Measurements from ENCODE around the gene AUH.
"Not testable (repeated sequence)": the region's sequence is repeated elsewhere in the genome, so short reads cannot be mapped to it uniquely, and the experiment has no call there.

Gene AUH

DNA sequence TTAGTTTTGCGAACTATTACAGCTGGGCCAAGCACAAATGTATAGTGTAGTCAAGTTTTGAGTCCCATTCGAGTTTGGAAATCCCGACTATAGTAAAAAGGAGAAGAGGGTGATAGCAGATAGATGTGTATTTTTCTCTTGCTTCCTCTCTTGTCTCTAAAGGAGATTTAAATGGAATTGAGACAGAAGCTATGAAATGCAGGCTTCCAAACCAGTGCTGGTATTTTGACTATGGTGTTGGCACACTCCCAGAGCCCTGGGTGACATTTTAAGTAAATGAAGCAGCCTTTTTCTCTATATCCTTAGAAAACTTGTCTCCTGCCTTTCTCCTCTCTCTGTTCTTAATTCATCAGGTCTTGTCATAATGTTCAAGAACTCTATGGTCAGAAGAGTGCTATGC lies 17.7 kb upstream of the AUH start:
- H3K4me3 ChIP-seq (ENCODE audit: low read length) = no peak overlapping the region
- no peaks in the 10 kb centered on the region for H3K36me3 ChIP-seq (ENCODE audit: control insufficient read depth, insufficient read depth, low read length)
- no peaks in the 10 kb centered on the region for H3K4me1 ChIP-seq (ENCODE audit: control insufficient read depth, insufficient read depth, low read length)
- no peaks in the 10 kb centered on the region for H3K9me3 ChIP-seq (ENCODE audit: control insufficient read depth, insufficient read depth, low read length)
- no peaks in the 10 kb centered on the region for H3K27me3 ChIP-seq (ENCODE audit: control insufficient read depth, insufficient read depth, low read length)
- no peak overlapping the region for H3K27ac ChIP-seq (ENCODE audit: low read length)
- DNase-seq (ENCODE audit: low read depth, low spot score) = no peak
- no CpG with 5 or more reads among the region's 3 CpGs for WGBS (ENCODE audit: insufficient coverage, insufficient read length)

DNA sequence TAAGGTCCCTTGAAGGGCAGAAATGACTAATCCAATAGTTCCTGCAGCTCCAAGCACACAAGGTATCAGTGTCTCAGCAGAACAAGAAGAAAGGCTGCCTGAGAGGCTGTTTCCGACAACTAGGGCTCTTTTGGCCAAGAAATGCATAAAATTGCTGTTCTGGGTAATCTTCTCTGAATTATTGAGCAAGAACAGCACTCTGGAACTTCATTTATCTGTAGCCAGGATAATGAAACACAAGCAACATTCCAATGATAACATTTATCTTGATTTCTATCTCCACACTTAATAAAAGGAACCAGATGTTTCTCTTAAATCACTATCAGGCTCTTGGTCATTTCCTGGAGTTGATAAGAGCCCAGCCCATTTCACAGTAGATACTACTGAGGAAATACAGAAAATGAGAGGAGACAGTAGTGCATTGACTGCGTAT lies 17.0 kb upstream of the AUH start:
- WGBS (ENCODE audit: insufficient coverage, insufficient read length) = no CpG with 5 or more reads among the region's 2 CpGs
- Histone ChIP-seq H3K4me3 (ENCODE audit: low read length) (no peak overlapping the region), H3K4me1 (ENCODE audit: control insufficient read depth, insufficient read depth, low read length) (no peaks in the 10 kb centered on the region), H3K27me3 (ENCODE audit: control insufficient read depth, insufficient read depth, low read length) (no peaks in the 10 kb centered on the region), H3K9me3 (ENCODE audit: control insufficient read depth, insufficient read depth, low read length) (no peaks in the 10 kb centered on the region), H3K36me3 (ENCODE audit: control insufficient read depth, insufficient read depth, low read length) (no peaks in the 10 kb centered on the region), H3K27ac (ENCODE audit: low read length) (no peak overlapping the region)
- no peak for DNase-seq (ENCODE audit: low read depth, low spot score)

DNA sequence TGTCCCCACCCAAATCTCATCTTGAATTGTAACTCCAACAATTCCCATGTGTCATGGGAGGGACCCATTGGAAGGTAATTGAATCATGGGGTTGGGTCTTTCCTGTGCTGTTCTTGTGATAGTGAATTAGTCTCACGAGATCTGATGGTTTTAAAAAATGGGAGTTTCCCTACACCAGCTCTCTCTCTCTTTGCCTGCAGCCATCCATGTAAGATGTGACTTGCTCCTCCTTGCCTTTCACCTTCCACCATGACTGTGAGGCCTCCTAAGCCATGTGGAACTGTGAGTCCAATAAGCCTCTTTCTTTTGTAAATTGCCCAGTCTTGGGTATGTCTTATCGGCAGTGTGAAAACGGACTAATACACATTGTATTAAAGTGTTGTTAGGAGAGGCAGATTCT lies 16.3 kb upstream of the AUH start:
- not testable (repeated sequence) for H3K4me1 ChIP-seq (ENCODE audit: control insufficient read depth, insufficient read depth, low read length); H3K27me3 ChIP-seq (ENCODE audit: control insufficient read depth, insufficient read depth, low read length); H3K4me3 ChIP-seq (ENCODE audit: low read length); H3K27ac ChIP-seq (ENCODE audit: low read length); H3K36me3 ChIP-seq (ENCODE audit: control insufficient read depth, insufficient read depth, low read length); H3K9me3 ChIP-seq (ENCODE audit: control insufficient read depth, insufficient read depth, low read length); DNase-seq (ENCODE audit: low read depth, low spot score)
- WGBS (ENCODE audit: insufficient coverage, insufficient read length) = no CpG with 5 or more reads among the region's 3 CpGs

DNA sequence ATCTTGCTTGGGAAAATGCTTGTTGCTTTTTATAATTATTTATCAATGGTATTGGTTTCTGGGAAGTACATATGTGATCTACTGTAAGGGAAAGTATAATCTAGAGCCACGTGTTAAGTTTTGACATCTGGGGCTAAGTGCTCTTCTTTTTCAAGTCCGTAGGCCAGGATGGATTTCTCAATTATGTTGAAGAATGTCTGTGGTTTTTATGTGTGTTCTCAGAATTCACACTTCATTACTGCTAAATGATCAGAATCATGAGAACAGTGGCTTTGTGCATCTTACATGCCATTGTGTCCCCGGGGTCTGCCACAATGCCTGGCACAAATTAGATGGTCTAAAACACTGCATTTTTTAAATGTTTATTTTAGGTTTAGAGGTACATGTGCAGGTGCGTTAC lies 14.5 kb upstream of the AUH start:
- DNase-seq (ENCODE audit: low read depth, low spot score) = no peak
- WGBS (ENCODE audit: insufficient coverage, insufficient read length) = no CpG with 5 or more reads among the region's 4 CpGs
- H3K27me3 ChIP-seq (ENCODE audit: control insufficient read depth, insufficient read depth, low read length) = no peaks in the 10 kb centered on the region
- H3K4me1 ChIP-seq (ENCODE audit: control insufficient read depth, insufficient read depth, low read length) = no peaks in the 10 kb centered on the region
- no peak overlapping the region for H3K4me3 ChIP-seq (ENCODE audit: low read length)
- no peaks in the 10 kb centered on the region for H3K9me3 ChIP-seq (ENCODE audit: control insufficient read depth, insufficient read depth, low read length)
- H3K27ac ChIP-seq (ENCODE audit: low read length) = no peak overlapping the region
- no peaks in the 10 kb centered on the region for H3K36me3 ChIP-seq (ENCODE audit: control insufficient read depth, insufficient read depth, low read length)

GRCh38 chr9:91374939-91375338 lies 13.2 kb upstream of the AUH start:
- no peaks in the 10 kb centered on the region for H3K36me3 ChIP-seq (ENCODE audit: control insufficient read depth, insufficient read depth, low read length)
- H3K4me1 ChIP-seq (ENCODE audit: control insufficient read depth, insufficient read depth, low read length) = no peaks in the 10 kb centered on the region
- DNase-seq (ENCODE audit: low read depth, low spot score) = no peak
- H3K27ac ChIP-seq (ENCODE audit: low read length) = no peak overlapping the region
- H3K4me3 ChIP-seq (ENCODE audit: low read length) = no peak overlapping the region
- WGBS (ENCODE audit: insufficient coverage, insufficient read length) = no CpG with 5 or more reads among the region's 3 CpGs
- H3K27me3 ChIP-seq (ENCODE audit: control insufficient read depth, insufficient read depth, low read length) = no peaks in the 10 kb centered on the region
- H3K9me3 ChIP-seq (ENCODE audit: control insufficient read depth, insufficient read depth, low read length) = no peaks in the 10 kb centered on the region

- DNase-seq (ENCODE audit: low read depth, low spot score) = no peak
- Histone ChIP-seq H3K4me3 (ENCODE audit: low read length) (no peak overlapping the region), H3K27me3 (ENCODE audit: control insufficient read depth, insufficient read depth, low read length) (no peaks in the 10 kb centered on the region), H3K27ac (ENCODE audit: low read length) (no peak overlapping the region), H3K36me3 (ENCODE audit: control insufficient read depth, insufficient read depth, low read length) (no peaks in the 10 kb centered on the region), H3K9me3 (ENCODE audit: control insufficient read depth, insufficient read depth, low read length) (no peaks in the 10 kb centered on the region), H3K4me1 (ENCODE audit: control insufficient read depth, insufficient read depth, low read length) (no peaks in the 10 kb centered on the region)
- no CpG with 5 or more reads among the region's 1 CpG for WGBS (ENCODE audit: insufficient coverage, insufficient read length)
These were observed 10.2 kb upstream of the AUH start for GRCh38 chr9:91371894-91372293.

- not testable (repeated sequence) for H3K4me1 ChIP-seq (ENCODE audit: control insufficient read depth, insufficient read depth, low read length); H3K36me3 ChIP-seq (ENCODE audit: control insufficient read depth, insufficient read depth, low read length); H3K9me3 ChIP-seq (ENCODE audit: control insufficient read depth, insufficient read depth, low read length); H3K27ac ChIP-seq (ENCODE audit: low read length); DNase-seq (ENCODE audit: low read depth, low spot score); H3K4me3 ChIP-seq (ENCODE audit: low read length); H3K27me3 ChIP-seq (ENCODE audit: control insufficient read depth, insufficient read depth, low read length)
- no CpG with 5 or more reads among the region's 3 CpGs for WGBS (ENCODE audit: insufficient coverage, insufficient read length)
These were observed 8.3 kb upstream of the AUH start for GRCh38 chr9:91370006-91370405.

DNA sequence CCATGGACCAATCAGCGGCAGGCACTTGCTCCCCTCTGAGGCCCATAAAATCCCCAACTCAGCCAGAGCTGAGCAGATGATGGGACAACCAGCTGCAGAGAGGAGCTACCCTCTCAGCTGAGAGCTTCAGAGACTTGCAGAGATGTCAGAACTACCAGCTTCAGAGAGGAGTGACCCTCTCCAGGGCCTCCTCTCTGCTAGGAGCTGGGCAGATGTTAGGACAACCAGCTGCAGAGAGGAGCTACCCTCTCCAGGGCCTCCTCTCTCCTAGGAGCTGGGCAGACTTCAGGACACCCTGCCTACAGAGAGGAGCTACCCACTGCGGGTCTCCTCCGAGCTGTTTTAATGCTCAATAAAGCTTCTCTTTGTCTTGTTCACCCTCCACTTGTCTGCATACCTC lies 3.0 kb upstream of the AUH start:
- no peaks in the 10 kb centered on the region; the same call in 1 of the 2 replicates for H3K4me1 ChIP-seq (ENCODE audit: control insufficient read depth, insufficient read depth, low read length)
- H3K27ac ChIP-seq (ENCODE audit: low read length) = no peak overlapping the region
- no peak overlapping the region for H3K4me3 ChIP-seq (ENCODE audit: low read length)
- DNase-seq (ENCODE audit: low read depth, low spot score) = no peak
- no peaks in the 10 kb centered on the region for H3K36me3 ChIP-seq (ENCODE audit: control insufficient read depth, insufficient read depth, low read length)
- WGBS (ENCODE audit: insufficient coverage, insufficient read length) = no CpG with 5 or more reads among the region's 3 CpGs
- H3K9me3 ChIP-seq (ENCODE audit: control insufficient read depth, insufficient read depth, low read length) = no peaks in the 10 kb centered on the region
- H3K27me3 ChIP-seq (ENCODE audit: control insufficient read depth, insufficient read depth, low read length) = no peaks in the 10 kb centered on the region

- Histone ChIP-seq H3K9me3 (ENCODE audit: control insufficient read depth, insufficient read depth, low read length) (no peaks in the 10 kb centered on the region), H3K36me3 (ENCODE audit: control insufficient read depth, insufficient read depth, low read length) (no peaks in the 10 kb centered on the region), H3K27ac (ENCODE audit: low read length) (no peak overlapping the region), H3K4me1 (ENCODE audit: control insufficient read depth, insufficient read depth, low read length) (no peaks in the 10 kb centered on the region; the same call in 1 of the 2 replicates), H3K4me3 (ENCODE audit: low read length) (no peak overlapping the region), H3K27me3 (ENCODE audit: control insufficient read depth, insufficient read depth, low read length) (no peaks in the 10 kb centered on the region)
- no peak for DNase-seq (ENCODE audit: low read depth, low spot score)
- no CpG with 5 or more reads among the region's 7 CpGs for WGBS (ENCODE audit: insufficient coverage, insufficient read length)
These were observed 2.3 kb upstream of the AUH start for GRCh38 chr9:91364005-91364404.

DNA sequence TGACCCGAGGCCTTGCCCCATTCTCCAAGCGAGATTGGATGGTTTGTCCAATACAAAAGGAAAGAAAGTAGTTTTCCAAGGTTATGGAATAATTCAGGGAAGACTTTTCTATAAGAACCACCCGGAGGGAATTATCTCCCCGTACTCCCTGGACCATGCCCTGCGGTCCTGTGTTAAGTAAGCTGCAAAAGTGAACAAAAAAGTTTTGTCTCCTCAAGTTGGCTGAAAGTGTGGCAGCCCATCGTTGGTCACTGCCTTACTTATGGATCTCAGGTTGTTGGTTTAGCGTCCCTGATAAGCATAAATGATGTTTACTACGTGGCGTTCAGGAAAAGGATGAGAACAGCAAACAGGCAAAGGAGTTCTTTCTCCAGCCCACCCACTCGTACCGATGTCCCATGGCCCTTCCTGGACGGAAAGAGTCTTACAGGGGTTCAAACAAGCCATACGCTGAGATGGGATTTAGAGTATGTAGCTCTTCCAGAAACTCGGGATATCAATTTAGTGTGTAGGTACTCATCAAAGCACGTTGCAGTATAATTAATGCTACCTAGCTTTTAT lies 413 bp upstream of the AUH start:
- Histone ChIP-seq H3K27me3 (ENCODE audit: control insufficient read depth, insufficient read depth, low read length) (no peaks in the 10 kb centered on the region), H3K4me1 (ENCODE audit: control insufficient read depth, insufficient read depth, low read length) (no peaks in the 10 kb centered on the region; the same call in 1 of the 2 replicates), H3K36me3 (ENCODE audit: control insufficient read depth, insufficient read depth, low read length) (no peaks in the 10 kb centered on the region), H3K27ac (ENCODE audit: low read length) (no peak overlapping the region), H3K4me3 (ENCODE audit: low read length) (no peak overlapping the region), H3K9me3 (ENCODE audit: control insufficient read depth, insufficient read depth, low read length) (no peaks in the 10 kb centered on the region)
- no CpG with 5 or more reads among the region's 15 CpGs for WGBS (ENCODE audit: insufficient coverage, insufficient read length)
- no peak for DNase-seq (ENCODE audit: low read depth, low spot score)

GRCh38 chr9:91360551-91361290 lies 997 bp downstream of the AUH start:
- DNase-seq (ENCODE audit: low read depth, low spot score) = no peak
- no CpG with 5 or more reads among the region's 10 CpGs for WGBS (ENCODE audit: insufficient coverage, insufficient read length)
- no peaks in the 10 kb centered on the region for H3K9me3 ChIP-seq (ENCODE audit: control insufficient read depth, insufficient read depth, low read length)

More at GRCh38 chr9:91360551-91361290, 997 bp downstream of the AUH start:
- Histone ChIP-seq H3K36me3 (ENCODE audit: control insufficient read depth, insufficient read depth, low read length) (no peaks in the 10 kb centered on the region), H3K4me1 (ENCODE audit: control insufficient read depth, insufficient read depth, low read length) (no peaks in the 10 kb centered on the region; the same call in 1 of the 2 replicates), H3K27me3 (ENCODE audit: control insufficient read depth, insufficient read depth, low read length) (no peaks in the 10 kb centered on the region), H3K27ac (ENCODE audit: low read length) (no peak overlapping the region), H3K4me3 (ENCODE audit: low read length) (peak overlapping the region; percentile 87; the same call in 1 of the 2 replicates)
